CD4-positive, alpha-beta T cell treated with Interferon gamma for 1 hour (primary cell): ENCODE measurements around the gene TMEM187.
A peak's percentile ranks its signal among the peaks of the same experiment; 100 is the strongest.

Experiments
- DNase-seq: peaks from one replicate; pipeline ENCODE4 v3.0.0-alpha.2; 2020

The TMEM187 gene

GRCh38 chrX:154006947-154007346, 34.4 kb downstream of the TMEM187 start:
- no peak for DNase-seq

GRCh38 chrX:154008521-154008920, 36.0 kb downstream of the TMEM187 start:
- DNase-seq = no peak

- peak; percentile 52 for DNase-seq
Observed at GRCh38 chrX:154010330-154011087, 38.0 kb downstream of the TMEM187 start.

- DNase-seq = no peak
Observed at GRCh38 chrX:154011376-154012335, 39.1 kb downstream of the TMEM187 start.

- no peak for DNase-seq
Observed at GRCh38 chrX:154012336-154012991, 39.9 kb downstream of the TMEM187 start.

GRCh38 chrX:154013001-154013421, 40.5 kb downstream of the TMEM187 start:
- no peak for DNase-seq

GRCh38 chrX:154013614-154014360, 41.2 kb downstream of the TMEM187 start:
- peak; percentile 45 for DNase-seq

GRCh38 chrX:154014429-154015380, 42.2 kb downstream of the TMEM187 start:
- DNase-seq = no peak

GRCh38 chrX:154015581-154016264, 43.2 kb downstream of the TMEM187 start:
- DNase-seq = no peak

GRCh38 chrX:154016366-154017076, 44.0 kb downstream of the TMEM187 start:
- no peak for DNase-seq

- DNase-seq = no peak
Observed at GRCh38 chrX:154017766-154018517, 45.4 kb downstream of the TMEM187 start.

- DNase-seq = no peak
Observed at GRCh38 chrX:154018518-154019060, 46.0 kb downstream of the TMEM187 start.

GRCh38 chrX:154019061-154019621, 46.6 kb downstream of the TMEM187 start:
- no peak for DNase-seq

GRCh38 chrX:154019633-154020528, 47.3 kb downstream of the TMEM187 start, which contains the start of gene IRAK1:
IRAK1 (minus strand) TSS chrX:154019902; CDS start chrX:154019812, 90 bp downstream.
- peak; percentile 53 for DNase-seq

- DNase-seq = peak; percentile 18
Observed at GRCh38 chrX:154020536-154021115, 48.1 kb downstream of the TMEM187 start.

- peak; percentile 34 for DNase-seq
Observed at GRCh38 chrX:154021131-154021611, 48.6 kb downstream of the TMEM187 start.

GRCh38 chrX:154022108-154022507, 49.6 kb downstream of the TMEM187 start:
- DNase-seq = no peak
